Calu3 (cell line): ENCODE data around the gene USP32. TPM values are rescaled to one million over a fixed set of nuclear protein-coding genes. Genes with fewer than 3 reads are reported as not detected.

Source experiments
- BruUV-seq: library from RNA; stranded (reverse); fragments of 400-500 nt; replicated peaks from 2 replicates; lab custom pipeline; 2021; lab: Mats Ljungman, UMichigan
- CTCF ChIA-PET: fragments of 300-600 bp; sonication (Branson Sonifier 250); formaldehyde crosslinking; loops from one replicate; lab custom pipeline; 2022; ENCODE audit warnings: antibody characterized with exemption; lab: Charles Lee
- DNase-seq: peaks from one replicate; pipeline ENCODE4 v3.0.0; 2022
- H3K27ac Mint-ChIP-seq: one replicate; pipeline ENCODE4 v1.8.0; 2022; ENCODE audit warnings: mixed read lengths; ENCODE audit not compliant: unreplicated experiment
- H3K27me3 Mint-ChIP-seq: one replicate; pipeline ENCODE4 v1.8.0; 2022; ENCODE audit warnings: mixed read lengths; ENCODE audit not compliant: unreplicated experiment
- H3K36me3 Mint-ChIP-seq: one replicate; pipeline ENCODE4 v1.8.0; 2022; ENCODE audit warnings: mild to moderate bottlenecking, moderate library complexity, mixed read lengths; ENCODE audit not compliant: insufficient read depth, unreplicated experiment
- H3K4me1 Mint-ChIP-seq: one replicate; pipeline ENCODE4 v1.8.0; 2022; ENCODE audit warnings: mild to moderate bottlenecking, low read depth, mixed read lengths; ENCODE audit not compliant: unreplicated experiment
- H3K4me3 Mint-ChIP-seq: one replicate; pipeline ENCODE4 v1.8.0; 2022; ENCODE audit warnings: mild to moderate bottlenecking, low read depth, moderate library complexity, mixed read lengths; ENCODE audit not compliant: unreplicated experiment
- H3K9me3 Mint-ChIP-seq: one replicate; pipeline ENCODE4 v1.8.0; 2022; ENCODE audit warnings: low read depth, mixed read lengths; ENCODE audit not compliant: unreplicated experiment
- intact Hi-C: fragments of 100-400 bp; cut with micrococcal nuclease; formaldehyde crosslinking; loops from one replicate; pipeline ENCODE4 v1.10.0; 2022; ENCODE audit not compliant: unreplicated experiment
- total RNA-seq: library from RNA; stranded (reverse); gene quantifications from 2 replicates; pipeline ENCODE4 v1.2.3, GENCODE V29; 2022
- TF ChIP-seq, protein P1 (sequence below): fragments of 200-600 bp; IDR thresholded peaks from one replicate; pipeline ENCODE4 v1.8.0; 2022; ENCODE audit warnings: antibody characterized with exemption; ENCODE audit not compliant: unreplicated experiment

The USP32 gene
- total RNA-seq, 1 experiment from 2014 or later, result 29.6 TPM

DNA sequence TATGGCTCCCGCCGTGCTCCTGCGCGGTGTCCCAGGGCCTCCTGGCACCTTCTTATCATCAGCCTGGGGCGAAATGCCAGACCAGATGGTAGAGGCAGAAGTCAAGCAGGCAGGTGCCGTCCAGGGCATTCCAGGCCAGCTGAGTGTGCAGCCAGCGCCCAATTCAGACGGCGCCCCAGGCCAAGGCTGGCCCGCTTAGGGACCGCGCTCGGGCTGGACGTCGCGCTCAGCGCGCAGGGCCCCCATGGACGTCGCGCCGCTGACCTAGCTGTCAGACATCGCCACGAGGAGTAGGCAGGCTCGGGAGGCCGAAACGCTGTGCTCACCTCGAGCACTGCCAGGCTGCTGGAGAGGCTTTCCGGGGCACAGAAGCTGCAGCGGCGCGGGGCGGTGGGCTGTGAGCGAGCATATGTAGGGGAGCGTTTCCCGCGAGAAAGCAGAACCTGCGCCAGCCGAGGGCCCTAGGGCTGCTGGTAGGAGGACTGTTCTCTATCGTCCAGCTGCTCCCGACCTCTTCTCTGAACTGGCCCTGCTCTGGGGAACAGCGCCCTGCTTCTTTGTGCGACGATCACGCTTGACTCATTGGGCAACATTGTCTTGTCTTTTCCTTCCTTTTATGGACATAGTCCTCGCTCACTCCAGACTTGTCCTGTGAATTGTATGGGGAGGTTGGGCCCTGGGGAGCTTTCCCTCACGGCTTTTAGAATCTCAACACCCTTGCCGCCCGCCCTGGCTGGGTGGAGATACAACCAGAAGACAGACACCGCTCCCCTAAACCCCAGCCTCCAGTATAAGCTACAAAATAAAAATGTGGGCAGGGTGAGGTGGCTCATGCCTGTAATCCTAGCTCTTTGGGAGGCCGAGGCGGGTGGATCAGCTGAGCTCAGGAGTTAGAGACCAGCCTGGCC, 250.6 kb downstream of the USP32 start:
- CTCF ChIA-PET, result interaction anchor here (0.6 to 1.3 kb wide), 4 partner anchors 14 to 89 kb away, joined by 3 to 8 read pairs (median 4); no protein-coding TSS in a partner anchor
- intact Hi-C loops, result loop anchor here (2.0 to 10.0 kb wide), 2 partner anchors 33 to 293 kb away; no protein-coding TSS in a partner anchor

DNA sequence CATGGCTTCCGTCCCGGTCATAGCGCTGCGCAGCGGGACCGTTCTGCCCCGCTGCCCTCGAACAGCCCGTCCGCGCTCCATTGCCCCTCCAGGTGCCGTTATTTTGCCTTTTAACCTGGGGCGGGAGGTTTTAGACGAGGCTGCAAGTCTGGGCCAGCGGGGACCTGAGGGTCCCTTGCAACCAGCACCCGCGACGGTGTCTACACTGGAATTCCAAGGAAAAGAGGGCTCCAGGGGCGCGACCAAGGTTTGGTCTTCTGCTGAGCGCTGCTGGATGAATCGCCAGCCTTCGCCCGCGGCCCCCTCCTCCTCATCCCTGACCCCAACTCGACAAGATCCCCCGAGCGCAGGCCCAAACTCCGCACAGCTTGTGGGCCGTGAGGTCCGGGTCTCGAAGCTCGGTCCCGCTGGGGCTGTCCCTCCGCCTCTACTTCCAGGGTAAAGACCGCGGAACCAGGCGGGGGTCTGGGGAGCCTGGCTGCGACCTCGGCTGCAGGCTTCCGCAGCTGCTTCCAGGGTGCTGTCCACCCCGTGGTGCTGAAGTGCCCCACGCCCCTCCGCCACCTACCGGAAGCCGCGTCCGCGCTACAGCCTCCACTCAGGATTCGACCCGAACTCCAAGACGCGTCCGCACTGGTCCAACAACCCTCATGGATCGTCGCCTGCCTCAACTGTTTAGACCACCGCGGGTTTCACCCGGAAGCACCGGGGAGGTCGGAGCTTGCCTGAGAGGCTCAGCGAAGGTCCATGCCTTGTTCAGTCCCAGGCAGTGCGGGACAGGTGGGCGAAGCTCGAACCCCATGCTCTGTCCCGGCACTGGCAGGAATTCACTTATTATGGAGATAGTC, 252.3 kb downstream of the USP32 start:
- peaks cover 20% of the 10 kb centered on the region for H3K4me1 Mint-ChIP-seq
- no peaks in the 10 kb centered on the region for H3K9me3 Mint-ChIP-seq
- H3K27ac Mint-ChIP-seq, result no peak overlapping the region
- no peak for DNase-seq
- H3K27me3 Mint-ChIP-seq, result peaks cover 24% of the 10 kb centered on the region
- CTCF ChIA-PET, result no interaction called here
- no TSS peak for BruUV-seq
- TF ChIP-seq, protein P1, sequence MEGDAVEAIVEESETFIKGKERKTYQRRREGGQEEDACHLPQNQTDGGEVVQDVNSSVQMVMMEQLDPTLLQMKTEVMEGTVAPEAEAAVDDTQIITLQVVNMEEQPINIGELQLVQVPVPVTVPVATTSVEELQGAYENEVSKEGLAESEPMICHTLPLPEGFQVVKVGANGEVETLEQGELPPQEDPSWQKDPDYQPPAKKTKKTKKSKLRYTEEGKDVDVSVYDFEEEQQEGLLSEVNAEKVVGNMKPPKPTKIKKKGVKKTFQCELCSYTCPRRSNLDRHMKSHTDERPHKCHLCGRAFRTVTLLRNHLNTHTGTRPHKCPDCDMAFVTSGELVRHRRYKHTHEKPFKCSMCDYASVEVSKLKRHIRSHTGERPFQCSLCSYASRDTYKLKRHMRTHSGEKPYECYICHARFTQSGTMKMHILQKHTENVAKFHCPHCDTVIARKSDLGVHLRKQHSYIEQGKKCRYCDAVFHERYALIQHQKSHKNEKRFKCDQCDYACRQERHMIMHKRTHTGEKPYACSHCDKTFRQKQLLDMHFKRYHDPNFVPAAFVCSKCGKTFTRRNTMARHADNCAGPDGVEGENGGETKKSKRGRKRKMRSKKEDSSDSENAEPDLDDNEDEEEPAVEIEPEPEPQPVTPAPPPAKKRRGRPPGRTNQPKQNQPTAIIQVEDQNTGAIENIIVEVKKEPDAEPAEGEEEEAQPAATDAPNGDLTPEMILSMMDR, result no peak
- intact Hi-C loops, result loop anchor here (10.0 kb wide), 1 partner anchor 295 kb away; no protein-coding TSS in a partner anchor
- H3K36me3 Mint-ChIP-seq, result peaks cover 16% of the 10 kb centered on the region
- no peak overlapping the region for H3K4me3 Mint-ChIP-seq

More for the DNA sequence above, 250.6 kb downstream of the USP32 start:
- Mint-ChIP-seq H3K4me1 (peaks cover 19% of the 10 kb centered on the region), H3K27ac (no peak overlapping the region), H3K4me3 (peak overlapping the region; percentile 45), H3K9me3 (no peaks in the 10 kb centered on the region), H3K27me3 (peaks cover 41% of the 10 kb centered on the region), H3K36me3 (no peaks in the 10 kb centered on the region)
- BruUV-seq, result no TSS peak
- no peak for DNase-seq
- TF ChIP-seq, protein P1, result no peak

DNA sequence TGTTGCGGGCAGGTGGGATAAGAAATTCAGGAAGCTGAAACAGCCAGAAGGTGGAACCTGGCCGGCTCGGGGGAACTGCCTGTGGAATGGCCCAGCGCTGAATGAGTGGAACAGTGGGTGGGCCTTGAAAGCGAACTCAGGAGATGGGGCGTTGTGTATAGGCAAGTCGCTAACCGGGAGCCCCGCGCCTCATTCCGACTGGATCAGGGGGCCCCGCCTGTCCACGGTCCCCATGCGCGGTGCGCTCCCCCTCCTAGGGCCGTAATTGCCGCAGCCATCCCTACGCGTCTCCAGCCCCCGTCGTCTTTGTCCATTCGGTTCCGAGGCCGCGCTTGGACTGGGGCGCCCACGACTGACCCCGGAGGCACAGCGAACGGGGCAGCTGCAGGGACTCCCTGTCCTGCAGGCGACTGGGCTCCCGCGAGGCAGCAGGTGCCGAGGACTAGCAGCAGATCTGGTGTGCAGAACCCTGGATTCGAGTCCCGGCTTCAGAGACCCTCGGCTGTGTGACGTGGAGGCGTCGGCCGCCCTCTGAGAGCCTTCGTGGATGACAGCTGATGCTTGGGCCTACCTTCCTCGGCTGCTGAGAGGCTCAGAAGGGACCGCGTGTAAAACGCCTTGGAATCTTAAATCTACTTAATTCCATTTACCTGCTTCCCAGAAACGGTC, 253.0 kb downstream of the USP32 start:
- no peak for DNase-seq
- BruUV-seq, result no TSS peak
- CTCF ChIA-PET, result no interaction called here
- H3K9me3 Mint-ChIP-seq, result no peaks in the 10 kb centered on the region
- H3K4me3 Mint-ChIP-seq, result no peak overlapping the region
- intact Hi-C loops, result no loop called here
- peaks cover 23% of the 10 kb centered on the region for H3K36me3 Mint-ChIP-seq
- TF ChIP-seq, protein P1, result no peak
- no peak overlapping the region for H3K27ac Mint-ChIP-seq
- H3K27me3 Mint-ChIP-seq, result peaks cover 17% of the 10 kb centered on the region
- H3K4me1 Mint-ChIP-seq, result peaks cover 27% of the 10 kb centered on the region

DNA sequence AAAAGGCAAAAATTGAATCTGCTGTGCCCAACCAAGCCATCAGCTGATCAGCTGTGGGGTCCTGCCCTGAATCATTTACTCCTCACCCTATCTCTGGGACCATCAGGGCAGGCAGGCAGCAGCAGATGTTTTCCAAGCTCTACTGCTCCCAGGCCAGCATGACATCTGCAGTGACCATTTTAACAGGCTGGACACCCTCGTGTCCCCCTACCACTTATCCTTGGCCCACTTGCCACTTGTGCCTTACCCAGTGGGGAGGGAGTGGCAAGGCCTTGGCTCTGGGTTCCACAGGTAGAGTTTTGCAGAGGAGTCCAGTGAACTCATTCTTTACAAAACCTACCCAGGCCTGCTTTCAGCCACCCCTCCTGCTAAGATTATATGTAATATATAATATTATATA, 254.2 kb downstream of the USP32 start:
- CTCF ChIA-PET, result no interaction called here
- no TSS peak for BruUV-seq
- intact Hi-C loops, result no loop called here

More for the DNA sequence above, 254.2 kb downstream of the USP32 start:
- Mint-ChIP-seq H3K27ac (no peak overlapping the region), H3K9me3 (no peaks in the 10 kb centered on the region), H3K27me3 (peaks cover 12% of the 10 kb centered on the region), H3K36me3 (peaks cover 25% of the 10 kb centered on the region), H3K4me1 (peaks cover 25% of the 10 kb centered on the region), H3K4me3 (no peak overlapping the region)
- TF ChIP-seq, protein P1, result no peak
- DNase-seq, result no peak
